Anterior cingulate cortex (tissue), 58 donors: ENCODE data around the gene LY86.
A peak's percentile ranks its signal among the peaks of the same experiment; 100 is the strongest.

Source experiments
- DNase-seq, 58 donors: peaks; one replicate each; lab custom pipeline; 2025; lab: John Stamatoyannopoulos, UW

LY86 gene

DNA sequence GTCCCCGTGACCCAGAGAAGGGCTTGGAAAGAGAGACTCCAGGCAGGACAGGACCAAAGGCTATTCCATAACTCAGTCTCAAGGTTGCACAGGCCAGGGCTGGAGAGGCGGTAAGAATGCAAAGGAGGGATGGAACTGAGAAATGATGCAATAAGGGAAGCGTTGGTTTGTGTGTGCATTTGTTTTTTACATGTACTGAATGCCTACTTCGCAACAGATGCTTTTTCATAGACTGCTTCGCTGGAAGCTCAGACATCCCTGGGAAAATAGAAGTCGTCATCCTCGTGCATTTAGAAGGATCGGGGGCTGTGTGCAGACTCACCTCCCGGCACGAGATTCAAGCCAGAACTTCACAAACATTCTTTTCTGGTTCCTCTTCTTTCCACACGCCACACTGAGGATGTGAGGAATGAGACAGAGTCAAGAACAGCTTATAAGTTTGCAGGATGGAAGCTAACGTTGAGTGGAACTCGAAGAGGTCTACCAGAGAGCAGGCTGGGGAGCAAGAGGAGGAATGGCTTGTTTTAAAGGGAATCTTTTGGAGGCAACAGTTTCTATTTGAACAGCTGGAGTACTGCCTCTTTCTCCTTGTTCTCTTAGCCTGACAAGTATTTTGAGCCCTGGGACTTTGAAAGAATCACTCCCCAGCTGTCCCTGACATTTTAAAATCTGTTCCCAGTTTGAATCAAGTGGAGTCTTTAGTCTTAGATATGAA, 19.3 kb upstream of the LY86 start:
- DNase-seq, result peak in 2 of 58 donors; percentile 18 to 31

DNA sequence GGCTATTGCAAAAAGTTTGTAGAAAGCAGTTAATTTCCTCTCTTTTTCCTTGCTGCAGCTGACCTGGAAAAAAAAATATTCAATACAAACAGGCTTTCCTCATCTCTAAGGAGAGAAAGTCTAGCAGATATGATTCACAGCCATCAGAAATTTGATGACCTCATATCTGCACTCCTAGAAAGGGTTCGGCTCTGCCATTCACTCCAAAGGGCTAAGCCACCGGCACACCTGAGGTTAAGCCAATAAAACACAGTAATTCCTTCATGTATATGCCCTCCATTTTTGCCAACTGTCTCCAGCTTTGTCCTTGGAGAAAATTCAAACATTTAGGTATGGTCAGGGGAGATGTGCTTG, 18.7 kb upstream of the LY86 start:
- no peak for DNase-seq

DNA sequence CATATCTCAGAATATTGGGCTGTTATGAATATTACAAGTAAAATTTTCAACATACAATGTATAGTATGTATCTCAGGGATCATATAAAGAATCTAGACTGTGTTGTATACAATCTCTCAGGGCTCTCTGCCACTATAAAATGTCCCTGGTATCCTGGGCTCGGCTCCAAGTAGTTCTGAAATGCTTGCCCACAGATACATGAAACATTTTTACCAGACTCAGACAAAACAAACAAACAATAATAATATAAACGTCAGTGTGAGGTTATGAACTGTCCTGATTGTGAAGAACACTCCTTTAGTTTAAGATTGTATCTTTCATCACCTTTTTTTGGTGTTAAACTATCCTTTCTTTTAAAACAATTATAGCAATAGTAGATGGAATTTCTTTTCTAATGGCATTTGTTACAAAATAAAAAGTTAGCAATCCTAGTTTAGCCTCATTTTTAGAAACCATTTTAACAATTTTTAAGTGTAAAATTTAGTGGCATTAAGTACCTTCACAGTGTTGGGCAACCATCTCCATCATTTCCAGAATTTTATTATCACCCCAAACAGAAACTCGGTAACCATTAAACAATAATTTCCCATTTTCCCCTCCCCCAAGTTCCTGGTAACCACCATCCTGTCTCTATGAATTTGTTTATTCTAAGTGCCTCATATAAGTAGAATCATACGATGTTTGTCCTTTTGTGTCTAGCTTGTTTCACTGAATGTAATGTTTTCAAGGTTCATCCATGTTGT, 17.4 kb upstream of the LY86 start:
- no peak for DNase-seq

DNA sequence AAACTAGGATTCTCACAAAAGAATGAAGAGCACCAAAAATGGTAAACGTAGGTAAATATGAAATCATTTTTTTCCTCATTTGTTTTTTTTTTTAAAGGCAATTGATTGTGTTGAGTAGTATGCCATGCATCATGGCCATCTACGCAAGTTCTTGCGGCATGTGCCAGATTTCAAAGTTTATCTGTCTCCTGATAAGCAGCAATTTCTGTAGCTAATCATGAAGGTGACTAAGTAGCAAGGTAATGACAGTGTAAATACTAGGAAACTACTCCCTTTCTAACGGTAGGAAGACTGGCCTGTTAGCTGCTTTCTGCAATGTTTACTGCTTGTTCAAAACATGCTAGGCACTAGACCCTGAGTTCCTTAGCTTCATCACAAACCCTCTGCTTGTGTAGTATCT, 13.4 kb upstream of the LY86 start:
- no peak for DNase-seq

DNA sequence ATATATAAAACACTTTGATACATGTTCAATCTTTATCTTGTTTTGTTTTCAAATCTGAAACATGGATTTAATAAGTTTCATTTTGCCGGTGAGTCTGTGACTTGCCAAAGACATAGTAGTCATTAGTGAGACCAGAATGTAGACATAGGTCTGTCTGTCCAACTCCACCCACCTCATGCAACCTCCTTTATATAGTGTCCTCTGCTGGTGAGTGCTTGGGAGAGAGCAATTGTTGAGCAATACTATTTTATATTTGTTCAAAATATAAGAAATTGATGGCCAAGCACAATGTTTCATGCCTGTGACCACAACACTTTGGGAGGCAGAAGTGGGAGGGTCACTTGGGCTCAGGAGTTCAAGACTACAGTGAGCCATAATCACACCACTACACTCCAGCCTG, 10.8 kb upstream of the LY86 start:
- no peak for DNase-seq

DNA sequence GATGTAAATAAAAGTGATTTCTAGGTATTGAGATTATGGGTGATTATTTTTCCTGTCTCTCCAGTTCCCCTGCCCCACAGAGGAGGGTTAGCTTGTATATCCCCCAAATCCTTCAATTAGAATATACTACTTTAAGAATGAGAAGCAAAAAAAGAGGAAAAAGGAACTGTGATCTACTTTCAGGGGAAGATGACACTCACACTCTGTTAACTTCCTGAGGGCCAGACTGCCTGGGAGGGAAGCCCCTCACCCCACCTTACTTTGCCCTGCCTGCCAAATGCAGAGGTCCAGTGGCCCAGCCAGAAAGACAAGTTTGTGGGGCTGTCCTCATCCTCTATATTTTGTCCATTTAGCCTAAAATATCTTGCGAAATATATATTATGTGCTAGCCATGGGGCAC, 9.2 kb upstream of the LY86 start:
- DNase-seq, result no peak

DNA sequence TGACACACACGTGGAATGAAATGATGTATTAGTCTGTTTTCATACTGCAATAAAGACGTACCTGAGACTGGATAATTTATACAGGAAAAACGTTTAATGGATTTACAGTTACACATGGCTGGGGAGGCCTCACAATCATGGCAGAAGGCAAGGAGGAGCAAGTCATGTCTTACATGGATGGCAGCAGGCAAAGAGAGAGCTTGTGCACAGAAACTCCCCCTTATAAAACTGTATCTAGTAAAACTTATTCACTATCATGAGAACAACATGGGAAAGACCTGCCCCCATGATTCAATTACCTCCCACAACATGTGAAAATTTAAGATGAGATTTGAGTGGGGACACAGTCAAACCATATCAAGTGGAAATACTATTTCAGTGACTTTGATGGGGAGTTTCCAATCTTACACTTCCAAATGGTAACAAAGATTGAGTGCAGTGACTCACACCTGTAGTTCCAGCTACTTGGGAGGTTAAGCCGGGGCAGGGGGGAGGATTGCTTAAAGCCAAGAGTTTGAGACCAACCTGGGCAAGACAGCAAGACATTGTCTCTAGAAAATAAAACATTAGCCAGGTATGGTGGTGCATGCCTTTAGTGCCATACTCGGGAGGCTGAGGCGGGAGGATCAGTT, 8.2 kb upstream of the LY86 start:
- no peak for DNase-seq

DNA sequence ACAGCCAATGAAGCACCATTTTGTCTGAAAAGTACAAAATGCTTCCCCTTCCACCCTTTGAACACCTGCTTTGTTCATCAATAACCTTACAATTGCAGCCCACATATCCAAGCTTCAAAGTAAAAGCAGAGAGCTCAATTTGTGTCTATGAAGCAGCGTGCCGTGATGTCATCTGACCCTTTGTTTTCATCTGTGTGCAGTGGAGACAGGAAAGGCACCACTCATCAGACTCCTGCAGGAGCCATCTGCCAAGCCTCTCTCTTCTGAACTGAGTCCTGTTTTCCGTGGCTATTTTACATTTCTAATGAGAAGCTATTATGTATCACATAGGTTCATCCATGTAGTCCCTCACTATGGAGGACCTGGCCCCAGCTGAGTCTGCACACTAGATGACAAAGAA, 7.5 kb upstream of the LY86 start:
- DNase-seq, result no peak

DNA sequence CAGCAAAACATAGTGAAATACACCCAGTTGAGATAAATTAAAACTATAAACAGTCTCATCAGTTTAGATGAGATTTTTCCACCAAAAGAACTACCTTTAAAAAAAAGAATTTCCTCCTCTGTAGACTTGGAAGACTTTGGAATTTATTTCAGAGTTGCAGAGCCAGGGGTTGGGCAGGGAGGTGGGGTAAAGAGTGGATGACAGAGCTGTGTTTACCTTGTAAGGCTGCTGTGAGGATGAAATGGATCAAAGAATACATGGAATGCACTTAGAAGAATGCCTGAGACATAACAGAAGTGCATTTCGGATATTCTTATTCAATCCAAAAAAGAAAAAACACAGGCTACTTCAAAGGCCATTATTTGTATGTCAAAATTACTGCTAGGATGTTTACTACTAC, 6.4 kb upstream of the LY86 start:
- DNase-seq, result no peak

DNA sequence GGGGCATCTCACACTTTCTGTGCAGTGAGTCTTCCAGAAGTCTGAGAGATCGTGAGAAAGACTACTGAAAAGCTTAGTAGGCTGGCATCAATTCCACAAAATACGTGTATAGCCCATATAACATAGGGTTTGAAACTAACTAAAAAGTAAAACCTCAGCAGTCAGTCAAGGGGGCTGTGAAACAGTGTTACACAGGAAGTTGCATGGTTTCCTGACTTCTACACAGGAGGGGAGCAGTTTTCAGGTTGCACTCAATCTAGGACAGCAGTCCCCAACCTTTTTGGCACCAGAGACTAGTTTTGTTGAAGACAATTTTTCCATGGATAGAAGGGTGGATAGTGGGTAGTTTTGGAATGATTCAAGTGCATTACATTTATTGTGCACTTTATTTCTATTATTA, 4.7 kb upstream of the LY86 start:
- no peak for DNase-seq

DNA sequence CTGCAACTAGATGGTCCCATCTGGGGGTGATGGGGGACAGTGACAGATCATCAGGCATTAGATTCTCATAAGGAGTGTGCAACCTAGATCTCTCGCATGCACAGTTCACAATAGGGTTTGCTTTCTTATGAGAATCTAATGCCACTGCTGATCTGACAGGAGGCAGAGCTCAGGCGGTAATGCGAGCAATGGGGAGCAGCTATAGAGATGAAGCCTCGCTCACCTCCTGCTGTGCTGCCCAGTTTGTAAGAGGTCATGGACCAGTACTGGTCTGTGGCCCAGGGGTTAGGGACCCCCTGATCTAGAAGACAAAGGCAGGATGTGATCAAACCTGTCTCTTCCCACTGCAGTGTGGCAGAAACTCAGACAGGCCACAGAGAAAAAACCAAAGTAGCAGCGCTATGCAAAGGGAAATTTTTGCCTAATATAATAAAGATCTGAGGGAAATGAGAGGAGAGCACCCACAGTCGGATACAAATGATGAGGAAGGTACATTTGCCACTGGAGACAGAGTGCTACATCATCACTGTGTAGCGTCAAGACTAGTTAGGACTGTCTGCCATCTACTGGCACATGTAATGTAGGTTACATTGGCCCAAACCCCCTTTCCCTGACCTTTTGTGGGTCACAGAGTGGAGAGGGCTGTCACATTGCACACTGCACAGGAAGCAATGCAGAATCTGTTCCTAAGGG, 4.1 kb upstream of the LY86 start:
- no peak for DNase-seq

DNA sequence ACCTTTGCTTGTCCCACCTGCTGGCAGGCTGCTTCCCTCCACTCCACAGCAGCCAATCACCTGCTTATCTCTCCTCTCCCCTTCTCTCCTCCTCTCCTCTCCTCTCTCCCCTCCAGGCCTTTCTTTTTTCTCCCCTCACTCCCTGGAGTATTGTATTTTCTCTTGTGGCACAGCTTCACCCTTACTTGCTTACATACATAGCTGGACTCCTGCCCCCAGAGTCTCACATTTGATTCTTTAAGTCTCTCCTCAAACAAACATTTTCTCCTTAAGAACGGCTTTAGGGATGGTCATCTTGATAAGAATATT, 3.6 kb upstream of the LY86 start:
- DNase-seq, result no peak

DNA sequence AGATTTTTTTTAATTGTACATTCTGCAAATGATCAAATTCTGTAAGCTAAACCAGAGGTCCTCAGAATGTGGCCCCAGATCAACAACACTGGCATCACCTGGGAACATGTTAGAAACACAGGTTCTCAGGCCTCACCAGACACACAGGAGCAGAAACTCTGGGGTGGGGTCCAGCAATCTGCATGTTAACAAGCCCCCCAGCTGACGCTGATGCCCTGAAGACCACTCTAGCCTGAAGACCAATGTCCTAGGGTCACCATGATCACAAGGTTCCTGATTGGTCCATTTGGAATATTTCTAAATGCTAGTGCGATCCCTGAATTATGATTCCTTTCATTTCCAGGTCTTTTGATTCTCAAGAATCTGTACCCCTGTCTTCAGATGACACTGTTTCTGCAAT, 2.4 kb upstream of the LY86 start:
- DNase-seq, result no peak

DNA sequence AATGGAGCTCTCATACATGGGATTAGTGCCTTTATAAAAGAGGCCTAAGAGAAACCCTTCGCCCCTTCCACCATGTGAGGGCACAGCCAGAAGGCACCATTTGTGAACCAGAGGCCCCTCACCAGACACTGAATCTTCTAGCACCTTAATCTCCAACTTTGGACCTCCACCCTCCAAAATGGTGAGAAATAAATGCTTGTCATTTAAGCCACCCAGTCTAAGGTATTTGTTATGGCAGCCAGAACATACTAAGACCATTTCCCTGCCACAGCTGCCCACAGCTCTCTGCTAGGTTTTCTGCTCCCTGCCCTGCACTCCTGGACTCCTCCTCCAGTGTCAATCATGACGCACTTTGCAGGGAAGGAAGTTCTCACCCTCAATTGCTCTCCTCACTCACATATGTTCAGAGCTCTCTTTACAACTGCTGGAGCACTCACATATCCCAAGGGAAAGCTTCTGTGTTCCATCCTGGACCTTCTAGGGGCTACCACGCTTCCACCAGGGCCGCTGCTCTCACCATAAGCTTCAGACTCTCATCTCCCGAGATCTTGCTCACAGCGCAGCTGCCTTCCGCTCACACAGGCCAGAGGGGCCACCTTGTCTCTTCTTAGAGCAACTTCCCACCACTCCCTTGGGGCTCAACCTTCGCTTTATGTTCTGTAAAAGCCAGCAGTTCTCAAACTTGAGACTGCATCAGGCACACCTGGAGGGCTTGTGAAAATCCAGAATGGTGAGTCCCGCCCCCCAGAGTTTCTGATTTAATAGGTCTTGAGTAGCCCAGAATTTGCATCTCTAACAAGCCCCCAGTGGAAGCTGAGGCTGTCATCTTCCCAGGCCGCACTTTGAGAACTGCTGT, 1.6 kb upstream of the LY86 start:
- DNase-seq, result no peak

DNA sequence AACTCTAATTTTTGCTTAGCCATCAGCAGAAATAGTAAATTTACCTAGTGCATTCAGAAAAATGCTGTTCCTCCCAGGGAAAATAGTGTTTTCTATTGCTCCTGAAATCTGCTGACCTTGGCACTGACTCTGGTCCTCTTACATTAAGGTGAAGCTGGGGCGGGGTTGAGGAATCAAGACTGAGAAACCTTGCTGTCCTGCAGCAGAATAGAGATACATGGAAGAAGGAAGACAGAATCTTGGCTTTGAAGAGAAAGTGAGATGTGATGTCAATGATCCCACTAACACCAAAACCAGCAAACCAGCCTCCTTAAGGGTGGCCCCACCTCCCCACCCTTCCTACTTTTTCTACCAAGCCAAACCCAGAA, 840 bp upstream of the LY86 start:
- DNase-seq, result no peak

DNA sequence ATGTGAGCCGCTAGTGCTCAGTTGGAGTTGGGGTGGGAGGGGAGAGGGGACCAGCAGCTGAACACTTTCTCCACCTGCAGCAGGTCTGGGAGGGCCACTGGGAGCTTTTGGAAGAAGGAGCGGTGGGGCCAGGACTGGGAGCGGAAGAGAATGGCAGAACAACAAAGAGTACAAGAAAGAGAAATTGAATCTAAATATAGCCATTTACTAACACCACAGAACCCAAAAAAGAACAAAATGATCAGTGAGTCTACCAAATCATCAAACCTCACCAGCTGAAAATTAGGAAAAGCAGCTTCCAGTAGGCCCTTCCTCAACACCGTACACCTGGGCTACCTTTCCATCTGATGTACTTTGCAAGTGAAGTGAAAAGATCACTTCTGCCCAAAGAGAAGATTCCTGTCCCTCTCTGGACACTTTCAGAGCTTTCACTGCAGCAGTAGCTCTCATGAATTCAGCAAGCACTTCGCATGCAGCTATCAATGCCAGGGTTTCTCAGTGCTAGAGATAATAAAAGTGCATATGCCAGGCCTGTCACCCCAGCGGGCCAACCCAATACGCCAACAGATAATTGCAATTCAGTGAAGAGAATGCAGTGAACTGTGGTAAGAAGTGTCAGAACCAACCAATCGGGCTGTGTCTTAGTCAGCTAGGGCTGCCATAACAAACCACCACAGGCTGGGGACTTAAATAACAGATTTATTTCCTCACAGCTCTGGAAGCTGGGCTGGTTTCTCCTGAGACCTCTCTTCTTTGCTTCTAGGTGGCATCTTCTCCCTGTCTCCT, 597 bp downstream of the LY86 start:
- peak in 1 of 58 donors; percentile 23 for DNase-seq

DNA sequence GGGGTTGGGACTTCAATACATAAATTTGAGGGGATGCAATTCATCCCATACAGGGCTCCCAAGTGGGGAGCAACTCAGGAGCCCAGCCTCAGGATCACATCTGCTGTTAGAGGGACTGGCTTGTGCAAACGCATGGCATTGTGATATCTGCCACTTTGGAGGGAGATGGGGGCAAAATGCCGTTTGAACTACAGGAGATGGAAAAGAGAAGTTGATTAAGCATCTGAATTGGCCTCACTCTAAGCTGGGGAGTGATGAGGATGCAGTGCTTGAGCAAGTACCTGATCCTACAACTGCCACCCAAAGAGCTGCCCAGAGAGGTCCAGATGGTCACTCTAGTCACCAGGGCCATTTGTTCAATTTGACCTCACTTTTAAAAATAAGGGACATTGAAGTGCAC, 2.0 kb downstream of the LY86 start:
- DNase-seq, result no peak

DNA sequence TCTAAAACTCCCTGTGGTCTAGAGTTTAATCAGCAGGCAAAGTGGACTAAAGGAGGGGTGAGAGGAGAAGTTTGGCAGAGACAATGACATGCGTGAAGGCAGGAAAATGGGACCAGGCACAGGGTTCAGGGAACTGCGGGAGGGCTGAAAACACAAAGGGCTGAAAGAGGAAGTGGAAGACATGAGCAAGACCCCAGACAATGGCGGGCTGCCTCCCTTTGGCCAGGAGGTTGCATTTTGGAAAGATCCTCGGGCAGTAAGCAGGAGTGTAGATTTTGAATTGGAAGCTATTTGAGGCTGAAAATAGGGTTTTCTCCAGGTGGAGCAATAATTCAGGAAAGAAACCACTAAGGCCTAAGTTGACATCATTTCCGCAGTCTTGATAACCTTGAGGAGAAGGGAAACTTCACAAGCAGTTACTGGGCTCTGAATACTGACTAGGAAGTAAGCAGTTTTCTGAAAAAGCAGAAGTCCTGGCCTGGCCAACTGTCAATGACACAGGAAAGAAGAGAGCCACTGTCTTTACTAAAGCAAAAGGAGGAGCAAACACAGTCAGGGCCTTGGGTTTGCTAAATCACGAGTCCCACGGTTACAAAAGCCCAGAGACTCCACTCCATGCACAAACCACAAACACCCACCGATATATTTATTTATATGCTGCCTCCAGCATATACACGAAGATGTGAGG, 3.4 kb downstream of the LY86 start:
- DNase-seq, result peak in 9 of 58 donors; percentile 10 to 37 (median 30)

DNA sequence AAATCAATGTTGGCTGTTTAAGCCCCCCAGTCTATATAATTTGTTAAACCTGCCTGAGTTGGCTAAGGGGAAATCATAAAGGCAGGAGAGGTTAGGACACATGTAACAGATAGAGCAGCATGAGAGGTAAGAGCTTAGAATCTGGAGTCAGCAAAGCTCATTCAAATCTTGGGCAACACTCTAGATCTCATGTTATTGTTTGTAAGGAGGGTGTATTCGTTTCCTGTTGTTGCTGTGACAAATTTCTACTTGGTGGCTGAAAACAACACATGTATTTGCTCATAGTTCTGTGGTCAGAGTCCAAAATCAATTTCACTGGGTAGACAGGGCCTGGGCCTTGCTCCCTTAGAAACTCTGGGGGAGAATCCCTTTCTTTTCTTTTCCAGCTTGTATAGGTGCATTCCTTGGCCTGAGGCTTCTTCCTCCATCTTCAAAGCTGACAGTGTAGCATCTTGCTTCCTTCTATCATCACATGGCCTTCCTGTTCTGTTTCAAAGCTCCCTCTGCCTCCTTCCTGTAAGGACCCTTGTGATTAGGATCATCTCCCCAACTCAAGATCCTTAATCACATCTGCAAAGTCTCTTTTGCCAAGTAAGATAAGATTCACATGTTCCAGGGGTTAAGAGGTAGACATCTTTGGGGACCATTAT, 4.4 kb downstream of the LY86 start:
- DNase-seq, result no peak
